HepG2 (cell line): ENCODE data around the gene RMDN2. TPM values are rescaled to one million over a fixed set of nuclear protein-coding genes. Genes with fewer than 3 reads are reported as not detected.

Source experiments
- ATAC-seq: fragments of 200-7000 bp; cut with Tn5 transposase; 3 replicates; pipeline ENCODE4 v1.9.1; 2020; ENCODE audit warnings: mild to moderate bottlenecking, moderate library complexity
- BruUV-seq: library from RNA; stranded (reverse); fragments of 400-500 nt; replicated peaks from 2 replicates; lab custom pipeline; 2021; lab: Mats Ljungman, UMichigan
- CTCF ChIA-PET: fragments of 300-600 bp; formaldehyde crosslinking; extraction: SDS; loops from one replicate; lab custom pipeline; 2021; ENCODE audit warnings: low total read pairs, inconsistent platforms, low intra/inter-chr PET ratio; lab: Yijun Ruan, JAX
- POLR2A ChIA-PET: fragments of 350-600 bp; sonication (Branson Sonifier 250); formaldehyde crosslinking; loops from one replicate; lab custom pipeline; 2020; ENCODE audit warnings: antibody characterized with exemption, inconsistent platforms; lab: Yijun Ruan, JAX
- DNase-seq: peaks from one replicate; pipeline ENCODE4 v3.0.0-alpha.2; 2015; ENCODE audit warnings: low spot score
- FAIRE-seq: peaks from 3 replicates; lab custom pipeline; 2011; peaks lifted over from hg19 to GRCh38; lab: Jason Lieb, UNC
- H2AFZ ChIP-seq: one replicate; pipeline ENCODE4 v1.6.1; 2011; ENCODE audit warnings: low read length, inconsistent platforms
- H3K27ac ChIP-seq: fragments of 300-600 bp; 3 replicates; pipeline ENCODE4 v1.8.0; 2011; ENCODE audit warnings: mixed run types, mild to moderate bottlenecking, mixed read lengths, low read length, inconsistent platforms; ENCODE audit not compliant: insufficient read depth; ENCODE audit errors: extremely low read length
- H3K27me3 ChIP-seq, 2 experiments: fragments of 200-600 bp in 1 of 2; 2 replicates in 1 of 2; 3 replicates in 1 of 2; pipeline versions ENCODE4 v1.6.0 to v1.8.0; 2011; ENCODE audit warnings: low read length in 2 of 2, mild to moderate bottlenecking in 2 of 2, moderate library complexity in 2 of 2, inconsistent platforms in 1 of 2; ENCODE audit not compliant: insufficient read depth in 2 of 2, control insufficient read depth in 1 of 2
- H3K36me3 ChIP-seq, 2 experiments: fragments of 200-600 bp in 1 of 2; replicated peaks in 1 of 2; 2 replicates in 1 of 2; 3 replicates in 1 of 2; pipeline versions ENCODE4 v1.5.1 to v1.8.0; 2011; ENCODE audit warnings: low read length in 2 of 2, inconsistent platforms in 1 of 2; ENCODE audit not compliant: insufficient read depth in 2 of 2, control insufficient read depth in 1 of 2
- H3K4me1 ChIP-seq: 2 replicates; pipeline ENCODE4 v1.5.1; 2012; ENCODE audit warnings: low read length, inconsistent platforms; ENCODE audit not compliant: insufficient read depth
- H3K4me2 ChIP-seq: 2 replicates; pipeline ENCODE4 v1.6.0; 2011; ENCODE audit warnings: low read depth, low read length, inconsistent platforms
- H3K4me3 ChIP-seq, 3 experiments: fragments of 200-600 bp in 1 of 3; sonication (generic), shearing (Covaris generic) in 1 of 3; replicated peaks in 1 of 3; 2 replicates each; pipeline ENCODE4 v1.5.1; 2011 to 2016; ENCODE audit warnings: low read length in 3 of 3, inconsistent platforms in 2 of 3, low read depth in 2 of 3, mild to moderate bottlenecking in 2 of 3, control low read depth in 1 of 3, mixed read lengths in 1 of 3; ENCODE audit not compliant: insufficient read depth in 1 of 3
- H3K79me2 ChIP-seq: one replicate; pipeline ENCODE4 v1.6.1; 2011; ENCODE audit warnings: low read length, inconsistent platforms; ENCODE audit not compliant: insufficient read depth
- H3K9ac ChIP-seq: 2 replicates; pipeline ENCODE4 v1.6.0; 2011; ENCODE audit warnings: mild to moderate bottlenecking, low read depth, low read length, inconsistent platforms; ENCODE audit not compliant: insufficient read depth
- H3K9me3 ChIP-seq: 2 replicates; pipeline ENCODE4 v1.5.1; 2012; ENCODE audit warnings: mild to moderate bottlenecking, low read length
- H4K20me1 ChIP-seq: 2 replicates; pipeline ENCODE4 v1.6.0; 2011; ENCODE audit warnings: inconsistent platforms, mild to moderate bottlenecking, low read length, moderate library complexity; ENCODE audit not compliant: insufficient read depth
- ARID3A ChIP-seq: IDR thresholded peaks from 2 replicates; pipeline ENCODE4 v1.6.1; 2012; ENCODE audit warnings: low read depth, low read length, improper control_type of control experiment
- BRCA1 ChIP-seq: sonication (generic); formaldehyde crosslinking; IDR thresholded peaks from 2 replicates; pipeline ENCODE4 v1.4.0; 2020; ENCODE audit warnings: missing genetic modification reagents
- MATR3 ChIP-seq: sonication (generic); formaldehyde crosslinking; IDR thresholded peaks from 2 replicates; pipeline ENCODE4 v1.4.0; 2020; ENCODE audit warnings: missing genetic modification reagents
- SOX5 ChIP-seq: IDR thresholded peaks from 2 replicates; pipeline ENCODE4 v1.6.1; 2016; ENCODE audit warnings: borderline replicate concordance
- TCF12 ChIP-seq, 2 experiments: fragments of 450-650 bp in 1 of 2; sonication (generic) in 1 of 2; formaldehyde crosslinking in 1 of 2; IDR thresholded peaks; 2 replicates each; pipeline versions ENCODE4 v1.6.1 to v1.8.0; 2017 to 2022; ENCODE audit warnings: antibody characterized with exemption in 1 of 2, mild to moderate bottlenecking in 1 of 2, missing genetic modification reagents in 1 of 2, moderate library complexity in 1 of 2
- ZNF12 ChIP-seq: sonication (generic); formaldehyde crosslinking; IDR thresholded peaks from 2 replicates; pipeline ENCODE4 v1.5.0; 2020; ENCODE audit warnings: missing genetic modification reagents
- ZNF142 ChIP-seq: sonication (generic); formaldehyde crosslinking; IDR thresholded peaks from 2 replicates; pipeline ENCODE4 v1.4.0; 2020; ENCODE audit warnings: missing genetic modification reagents
- ZNF18 ChIP-seq: sonication (generic); formaldehyde crosslinking; IDR thresholded peaks from 2 replicates; pipeline ENCODE4 v1.8.0; 2022; ENCODE audit warnings: mild to moderate bottlenecking, missing genetic modification reagents; ENCODE audit not compliant: insufficient replicate concordance
- ZNF670 ChIP-seq: sonication (generic); formaldehyde crosslinking; IDR thresholded peaks from 2 replicates; pipeline ENCODE4 v1.8.0; 2022; ENCODE audit warnings: mild to moderate bottlenecking, missing genetic modification reagents, borderline replicate concordance
- ZNF891 ChIP-seq: sonication (generic); formaldehyde crosslinking; IDR thresholded peaks from 2 replicates; pipeline ENCODE4 v1.5.0; 2020; ENCODE audit warnings: mild to moderate bottlenecking, missing genetic modification reagents
- WGBS: methylation state at CpG from one replicate; pipeline ENCODE4 v1.1.6; 2017; ENCODE audit warnings: low lambda C conversion rate; 5-methylcytosine and 5-hydroxymethylcytosine counted together
- in situ Hi-C: cut with HindIII; loops from 2 replicates; pipeline ENCODE4 v1.10.0; 2017; ENCODE audit warnings: low pct_unique_long_range_greater_than_20kb; ENCODE audit not compliant: extremely low pct_ligation_motif_present
- intact Hi-C: fragments of 100-400 bp; cut with micrococcal nuclease; formaldehyde crosslinking; loops from one replicate; pipeline ENCODE4 v1.10.0; 2022; ENCODE audit not compliant: unreplicated experiment
- polyA plus RNA-seq, 8 experiments: library from polyadenylated mRNA; depleted of rRNA in 3 of 8; stranded (reverse) in 7 of 8; unstranded in 1 of 8; fragments of >200 nt; fragmentation: Illumina TruSeq in 4 of 8; extraction: Trizol in 4 of 8; gene quantifications; 2 replicates each; pipeline versions ENCODE4 v1.2.1 to v1.2.3, GENCODE V29; 2011 to 2016; ENCODE audit warnings: low read depth in 4 of 8, missing spikeins in 1 of 8, mixed read lengths in 1 of 8; ENCODE audit not compliant: insufficient read depth in 1 of 8
- total RNA-seq, 5 experiments: library from RNA; depleted of rRNA; stranded (reverse); fragments of >200 nt; fragmentation: Illumina TruSeq; extraction: Trizol; gene quantifications; 2 replicates each; pipeline ENCODE4 v1.2.3, GENCODE V29; 2016; ENCODE audit warnings: low read depth in 1 of 5

RMDN2 gene
- total and polyA plus RNA-seq, 2 of the 13 experiments (the other 11 are each of a cell fraction or from before 2014, with no cell fraction given), result 2.3 to 8.9 TPM

GRCh38 chr2:37877457-37878315 lies 47.4 kb upstream of the RMDN2 start (continued):
- TF ChIP-seq SOX5 (CRISPR knock-in tag), result peak; percentile 18; the same call in 1 of the 2 replicates

- no peak overlapping the region for H3K4me3 ChIP-seq
- peaks cover 9 to 55% of the 10 kb centered on the region in 2 experiments; a peak in 4 of 5 replicates for H3K27me3 ChIP-seq
- H3K9me3 ChIP-seq, result no peaks in the 10 kb centered on the region
- CTCF ChIA-PET, result interaction anchor here (2.5 kb wide), 1 partner anchor 482 kb away, joined by 21 read pairs; no protein-coding TSS in a partner anchor
- FAIRE-seq, result no peak
- no peak for ATAC-seq
- BruUV-seq, result no TSS peak
- WGBS, result 10% methylated on average over 3 of the region's 4 CpGs
- H2AFZ ChIP-seq, result no peak overlapping the region
- no peak overlapping the region for H3K9ac ChIP-seq
- no peak overlapping the region for H3K4me2 ChIP-seq
- intact Hi-C loops, result loop anchor here (5.0 kb wide), 1 partner anchor 399 kb away; no protein-coding TSS in a partner anchor
- no peak overlapping the region for H3K27ac ChIP-seq
- POLR2A ChIA-PET, result no interaction called here
- no peaks in the 10 kb centered on the region for H3K79me2 ChIP-seq
- no peaks in the 10 kb centered on the region for H4K20me1 ChIP-seq
- DNase-seq, result no peak
- H3K4me1 ChIP-seq, result no peaks in the 10 kb centered on the region
- in situ Hi-C loops, result loop anchor here (5.0 to 25.0 kb wide), 3 partner anchors 481 to 1091 kb away; partner anchors contain the start of gene EIF2AK2
- H3K36me3 ChIP-seq, result no peaks in the 10 kb centered on the region
- TF ChIP-seq ZNF142 (CRISPR knock-in tag), result no peak
- no peak for TF ChIP-seq ZNF12 (CRISPR knock-in tag)
- TF ChIP-seq ARID3A, result no peak
- TF ChIP-seq MATR3 (CRISPR knock-in tag), result no peak
- no peak for TF ChIP-seq ZNF670 (CRISPR knock-in tag)
- TF ChIP-seq ZNF18 (CRISPR knock-in tag), result no peak
- no peak for TF ChIP-seq ZNF891 (CRISPR knock-in tag)
- TF ChIP-seq BRCA1 (CRISPR knock-in tag), result no peak
- TF ChIP-seq TCF12 (IDR thresholded peaks at IDR 0.05), result no peak
- no peak for TF ChIP-seq TCF12 (CRISPR knock-in tag; IDR thresholded peaks at IDR 0.05)
Measured at GRCh38 chr2:37878536-37878935, 46.6 kb upstream of the RMDN2 start.
